ENCODE measurements around the gene SIGLEC6.
"Not testable (repeated sequence)": the region's sequence is repeated elsewhere in the genome, so short reads cannot be mapped to it uniquely, and the experiment has no call there.

Gene SIGLEC6

DNA sequence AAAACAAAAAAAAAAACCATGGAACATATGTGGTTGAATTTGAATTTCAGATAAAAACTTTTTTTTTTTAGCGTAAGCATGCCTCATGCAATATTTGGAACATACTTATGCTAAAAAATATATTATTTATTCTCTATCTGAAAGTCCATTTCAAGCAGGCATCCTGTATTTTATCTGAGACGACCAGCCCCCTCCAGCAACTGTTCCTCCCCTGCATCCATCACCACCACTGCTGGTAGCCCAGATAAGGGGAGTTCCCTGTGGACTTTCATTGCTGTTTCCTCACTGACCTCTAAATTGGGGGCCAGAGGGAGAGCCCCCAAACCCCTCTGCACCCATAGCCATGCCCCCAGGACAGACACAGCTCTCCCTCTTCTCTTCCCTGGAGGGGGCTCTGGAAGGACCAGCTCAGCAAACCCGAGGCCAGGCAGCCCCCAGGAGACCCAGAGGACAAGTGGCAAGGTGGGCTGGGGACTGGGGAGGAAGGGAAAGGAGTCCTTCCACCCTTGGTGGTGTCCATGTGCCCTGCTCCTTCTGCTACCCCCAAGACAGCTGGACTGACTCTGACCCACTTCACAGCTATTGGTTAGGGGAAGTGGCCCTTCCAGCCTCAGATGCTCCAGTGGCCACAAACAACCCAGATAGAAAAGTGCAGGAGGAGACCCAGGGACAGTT, 23.3 kb downstream of the SIGLEC6 start:
- DNase-seq = no peak

DNA sequence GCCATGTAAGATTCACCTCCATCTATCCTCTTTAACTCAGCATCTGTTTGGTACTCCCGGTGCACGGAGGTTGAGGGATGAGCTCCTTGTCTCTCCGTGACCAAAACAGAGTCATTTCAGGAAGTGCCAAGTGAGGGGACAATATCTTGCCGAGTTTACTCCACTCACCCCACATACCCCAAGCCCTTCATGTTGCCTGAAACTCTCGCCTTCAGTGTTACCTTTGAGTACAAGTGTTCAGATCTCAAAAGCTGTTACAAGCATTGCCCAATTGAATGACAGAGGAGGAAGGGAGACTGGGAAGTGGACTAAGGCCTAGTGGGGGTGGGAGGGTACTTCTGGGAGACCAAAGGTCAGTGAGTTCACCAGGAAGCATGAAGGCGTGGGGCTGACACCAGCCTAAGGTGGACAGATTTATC, 23.8 kb downstream of the SIGLEC6 start:
- peak; percentile 32 to 39 for DNase-seq

DNA sequence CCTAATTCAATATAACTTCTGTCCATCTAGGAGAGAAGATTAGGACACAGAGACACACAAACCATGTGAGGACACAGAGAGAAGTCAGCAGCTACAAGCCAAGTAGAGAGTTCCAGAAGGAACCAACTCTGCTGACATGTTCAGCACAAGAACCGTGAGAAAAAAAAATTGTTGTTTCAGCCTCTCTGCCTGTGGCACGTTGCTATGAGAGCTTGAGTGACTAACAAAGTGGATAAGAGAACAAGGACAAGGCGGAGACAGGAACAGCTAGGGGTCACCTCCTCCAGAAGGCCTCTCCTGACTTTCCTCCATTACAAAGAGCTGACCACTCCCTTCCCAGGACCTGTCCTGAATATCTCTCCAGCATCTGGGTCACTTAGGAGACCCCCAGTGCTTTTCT, 24.3 kb downstream of the SIGLEC6 start:
- DNase-seq = no peak

DNA sequence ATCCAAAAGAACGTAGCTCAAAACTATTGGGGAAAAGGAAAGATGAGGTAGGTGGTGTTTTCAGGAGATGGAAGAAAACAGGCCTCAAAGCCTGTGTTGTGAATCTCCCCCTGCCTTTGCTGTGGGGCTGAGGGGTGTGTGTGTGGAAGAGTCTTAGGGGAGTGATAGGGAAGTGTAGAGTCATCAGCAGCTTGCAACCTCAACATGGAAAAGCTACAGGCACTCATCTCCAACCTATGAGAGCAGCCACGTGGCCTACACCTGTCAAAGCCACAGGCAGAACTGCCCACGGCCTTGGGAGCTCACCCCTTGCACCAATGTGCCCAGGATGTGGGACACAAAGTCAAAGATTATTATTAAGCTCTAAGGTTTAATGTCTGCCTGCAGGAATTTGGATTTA, 25.6 kb downstream of the SIGLEC6 start:
- no peak for DNase-seq

DNA sequence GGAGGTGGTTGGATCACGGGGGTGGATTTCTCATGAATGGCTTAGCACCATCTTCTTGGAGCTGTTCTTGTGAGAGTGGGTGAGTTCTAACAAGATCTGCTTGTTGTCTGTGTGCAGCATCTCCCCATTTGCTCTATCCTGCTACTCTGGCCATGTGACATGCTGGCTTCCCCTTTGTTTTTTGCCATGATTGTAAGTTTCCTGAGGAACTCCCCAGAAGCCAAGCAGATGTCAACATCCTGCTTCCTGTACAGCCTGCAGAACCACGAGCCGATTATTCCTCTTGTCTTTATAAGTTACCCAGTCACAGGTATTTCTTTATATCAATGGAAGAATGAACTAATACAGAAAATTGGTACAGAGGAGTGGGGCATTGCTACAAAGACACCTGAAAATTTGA, 27.6 kb downstream of the SIGLEC6 start:
- DNase-seq = no peak

DNA sequence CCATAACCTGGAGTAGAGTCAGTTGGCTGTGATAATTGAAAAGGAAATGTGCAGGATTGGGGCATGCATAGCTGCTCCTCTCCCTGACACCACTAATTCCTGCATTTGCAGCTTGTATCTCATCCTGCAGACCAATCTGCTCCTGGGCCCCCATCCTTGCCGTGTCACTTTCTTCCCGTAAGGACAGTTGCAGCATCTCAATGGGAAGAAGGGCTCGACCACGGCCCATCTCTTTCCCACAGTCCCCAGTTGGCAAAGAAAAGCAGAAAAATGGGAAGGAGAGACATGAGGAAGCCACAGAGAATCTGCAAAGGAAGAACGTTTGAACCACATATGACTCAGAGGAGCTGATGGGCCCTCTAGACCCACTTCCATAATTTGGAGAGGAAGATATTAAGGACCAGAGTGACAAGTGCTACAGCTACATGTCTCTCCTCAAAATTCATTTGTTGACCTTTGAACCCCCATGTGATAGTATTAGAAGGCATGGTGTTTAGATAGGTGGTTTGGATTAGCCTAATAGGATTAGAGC, 28.1 kb downstream of the SIGLEC6 start:
- DNase-seq = peak; percentile 71 to 72

DNA sequence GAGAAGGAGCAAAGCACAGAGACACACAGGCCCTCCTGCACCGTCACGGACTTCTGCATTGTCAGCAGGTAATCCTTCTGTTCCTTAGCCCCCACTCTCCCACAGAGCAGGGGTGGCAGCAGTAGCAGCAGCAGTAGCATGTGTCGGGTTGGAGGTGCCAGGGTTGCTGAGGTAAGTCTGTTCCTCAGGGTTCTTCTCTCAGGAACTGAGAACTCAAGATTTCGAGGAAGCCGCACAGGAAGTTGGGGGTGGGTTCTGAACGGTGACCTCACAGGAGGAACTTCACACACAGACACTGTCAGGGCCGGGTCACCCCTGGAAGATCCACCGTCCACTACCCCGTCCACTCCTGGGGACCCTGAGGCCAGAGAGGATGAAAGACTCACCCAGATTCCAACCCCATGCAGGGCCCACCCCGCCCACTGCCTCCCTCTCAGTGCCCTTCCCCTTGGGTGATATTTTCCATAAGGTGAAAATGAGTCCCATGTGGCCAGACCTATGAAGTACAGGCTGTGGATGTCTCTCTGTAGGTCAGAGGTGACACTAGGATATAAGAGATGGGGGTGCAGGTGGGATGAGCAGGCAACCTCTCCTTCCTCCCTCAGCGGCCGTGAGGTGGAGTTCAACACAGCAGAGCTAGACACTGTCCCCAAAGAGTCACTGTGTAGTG, 29.7 kb downstream of the SIGLEC6 start, which contains the start of gene SIGLEC12:
SIGLEC12 (minus strand) TSS at position 207 of the 670 bp plus-strand sequence; CDS start at position 140, 67 bp downstream.
- DNase-seq = peak; percentile 75 to 81

DNA sequence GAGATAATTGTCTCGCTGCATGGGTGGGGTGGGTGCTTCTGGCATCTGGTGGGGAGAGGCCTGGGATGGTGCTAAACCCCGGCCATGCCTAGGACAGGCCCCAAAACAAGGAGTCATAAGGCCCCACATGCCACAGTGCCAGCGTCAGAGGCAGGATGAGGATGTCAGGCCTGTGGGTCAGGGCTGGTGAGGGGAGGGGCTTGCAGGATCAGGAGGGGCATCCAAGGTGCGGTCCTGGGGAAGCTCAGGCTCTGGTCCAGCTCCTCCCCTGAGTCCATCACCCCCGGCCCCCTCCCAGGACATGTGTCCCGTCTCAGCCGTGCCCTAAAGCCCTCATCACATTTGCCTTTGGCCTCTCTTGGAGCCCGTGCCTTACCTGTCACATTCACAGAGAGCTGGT, 30.5 kb downstream of the SIGLEC6 start:
- not testable (repeated sequence) for DNase-seq

DNA sequence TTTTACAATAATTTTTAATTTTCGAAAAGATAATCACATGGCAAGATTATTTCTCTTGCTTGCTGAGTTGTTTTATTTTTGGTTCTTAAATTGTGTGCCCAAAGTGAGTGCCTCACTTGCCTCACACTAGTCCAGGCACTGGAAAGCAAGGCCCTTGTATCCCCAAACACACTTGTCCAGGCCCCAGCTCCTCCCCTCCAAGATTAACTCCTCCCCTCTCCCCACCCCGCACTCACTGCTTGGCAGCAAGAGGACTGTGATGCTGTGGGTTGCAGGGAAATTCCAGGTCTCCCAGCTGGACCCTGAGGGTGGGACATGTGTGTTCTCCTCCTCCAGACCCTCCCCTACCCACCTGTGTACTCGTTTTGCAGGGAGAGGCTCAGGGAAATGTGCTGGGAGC, 33.8 kb downstream of the SIGLEC6 start:
- no peak for DNase-seq

DNA sequence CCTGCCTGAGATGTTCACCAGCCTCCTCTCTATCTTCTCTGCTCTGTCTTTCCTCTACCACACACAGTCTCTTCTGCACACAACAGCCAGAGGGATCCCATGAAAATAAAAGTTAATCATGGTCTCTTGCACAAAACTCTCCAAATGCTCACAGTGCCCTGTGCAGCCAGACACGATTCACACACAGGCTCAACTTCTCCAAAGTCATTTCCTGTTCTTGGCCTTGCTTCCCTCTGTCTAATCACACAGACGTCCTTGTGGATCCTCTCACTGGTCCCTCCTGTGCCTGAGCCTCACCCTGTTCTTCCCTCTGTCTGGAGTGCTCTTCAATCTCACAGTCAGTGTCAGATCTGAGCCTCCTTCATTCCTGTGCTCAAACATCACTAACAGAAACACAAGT, 37.7 kb downstream of the SIGLEC6 start:
- DNase-seq = peak; percentile 38 to 57

DNA sequence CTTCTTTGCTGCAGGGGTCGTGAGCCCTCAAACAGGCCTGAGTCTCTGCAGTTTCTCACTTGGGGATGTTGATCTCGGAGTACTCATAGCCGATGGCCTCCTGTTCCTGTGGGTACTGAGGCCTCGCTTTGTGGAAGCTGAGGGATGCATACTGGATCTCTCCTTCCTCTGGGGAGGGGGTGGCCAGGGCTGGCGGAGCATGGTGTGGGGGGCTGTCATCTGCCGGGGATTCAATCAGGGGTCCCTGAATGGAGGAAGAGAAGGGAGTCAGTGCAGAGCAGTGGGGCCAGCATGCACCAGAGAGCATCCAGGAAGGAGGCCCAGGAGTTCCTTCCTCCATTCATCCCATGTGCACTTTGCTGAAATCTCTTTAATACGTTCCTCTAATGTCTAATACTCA, 39.9 kb downstream of the SIGLEC6 start:
- DNase-seq = no peak

DNA sequence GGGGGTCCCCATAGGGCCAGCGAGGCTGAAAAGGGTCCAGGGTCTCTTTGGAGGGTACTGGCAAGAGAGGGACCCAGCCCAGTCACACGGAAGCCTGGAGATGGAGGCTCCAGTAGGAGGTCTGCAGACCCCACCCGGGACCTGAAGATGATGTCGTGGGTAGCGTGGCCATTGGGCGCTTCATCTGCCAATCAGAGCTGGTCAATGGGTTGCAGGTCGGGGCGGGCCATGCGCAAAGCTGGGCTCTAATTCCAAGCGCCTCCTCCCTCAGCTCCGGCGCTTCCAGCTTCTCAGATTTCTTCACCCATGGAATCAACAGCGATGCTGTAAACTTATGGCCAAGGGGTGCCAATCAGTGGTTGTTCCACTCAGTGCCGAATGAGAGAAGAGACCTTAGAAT, 40.8 kb downstream of the SIGLEC6 start:
- DNase-seq = no peak

DNA sequence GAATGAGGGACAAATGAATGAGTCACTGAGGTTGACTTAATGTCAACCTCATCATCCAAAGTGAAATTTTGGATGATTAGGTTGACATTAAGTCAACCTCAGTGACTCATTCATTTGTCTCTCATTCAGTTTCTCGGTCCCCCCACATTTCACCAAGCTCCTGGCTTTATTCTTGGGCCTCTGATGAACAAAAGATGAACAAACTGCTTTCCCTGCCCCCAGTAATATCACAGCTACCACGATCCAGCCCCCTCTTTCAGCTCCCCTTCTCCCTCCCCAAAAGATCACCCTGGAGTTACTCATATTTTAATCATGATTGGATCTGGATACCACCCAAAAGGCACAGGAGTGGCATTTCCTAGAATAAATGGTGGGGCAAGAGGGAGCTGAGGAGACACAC, 42.4 kb downstream of the SIGLEC6 start:
- no peak for DNase-seq

DNA sequence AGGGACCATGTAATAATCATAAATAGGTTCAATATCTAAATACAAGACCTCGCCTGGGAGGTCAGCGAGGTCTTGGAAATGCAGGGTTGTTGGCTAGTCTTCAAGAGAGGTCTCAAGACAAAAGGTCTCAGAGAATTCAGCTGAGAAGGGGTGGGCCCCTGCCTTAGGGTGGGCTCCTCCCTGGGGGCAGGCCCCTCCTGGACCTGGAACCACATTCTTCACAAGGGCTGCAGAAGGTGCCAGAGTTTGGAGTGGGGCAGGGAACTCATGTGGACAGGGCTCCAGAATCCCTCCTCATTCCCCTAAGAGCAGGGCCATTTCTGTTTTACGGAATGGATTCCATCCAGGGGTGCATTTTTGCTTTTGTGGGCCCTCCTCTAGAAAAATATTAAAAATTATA, 43.0 kb downstream of the SIGLEC6 start:
- no peak for DNase-seq

DNA sequence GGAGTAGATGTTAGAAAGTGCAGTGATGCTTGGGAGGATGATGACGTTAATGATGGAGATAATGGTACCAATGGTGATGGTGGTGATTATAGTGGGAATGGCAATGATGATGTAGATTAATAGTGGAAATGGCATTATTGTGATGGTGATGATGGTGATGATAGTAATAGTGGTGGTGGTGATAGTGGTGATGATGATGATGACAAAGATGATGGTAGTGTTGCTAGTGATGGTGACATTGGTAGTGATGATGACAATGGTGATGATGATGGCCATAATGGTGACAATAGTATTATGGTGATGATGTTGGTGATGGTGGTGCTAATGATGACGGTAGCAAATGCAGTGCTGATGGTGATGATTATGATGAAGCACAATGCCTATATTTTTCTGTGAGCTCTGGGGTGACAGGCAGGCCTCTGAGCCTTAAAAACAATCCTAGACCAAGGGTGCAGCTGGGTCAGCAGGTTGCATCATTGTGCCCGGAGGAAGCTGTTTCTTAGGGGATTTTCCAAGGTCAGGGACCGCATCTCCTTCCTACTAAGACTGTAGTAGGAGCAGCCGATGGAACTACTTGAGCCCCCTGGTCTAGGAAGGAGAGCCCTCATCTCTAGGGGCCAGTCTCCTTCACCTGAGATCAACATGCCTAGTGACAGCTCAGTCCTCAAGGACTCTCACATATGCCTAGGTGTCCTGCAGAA, 45.4 kb downstream of the SIGLEC6 start:
- DNase-seq = no peak

DNA sequence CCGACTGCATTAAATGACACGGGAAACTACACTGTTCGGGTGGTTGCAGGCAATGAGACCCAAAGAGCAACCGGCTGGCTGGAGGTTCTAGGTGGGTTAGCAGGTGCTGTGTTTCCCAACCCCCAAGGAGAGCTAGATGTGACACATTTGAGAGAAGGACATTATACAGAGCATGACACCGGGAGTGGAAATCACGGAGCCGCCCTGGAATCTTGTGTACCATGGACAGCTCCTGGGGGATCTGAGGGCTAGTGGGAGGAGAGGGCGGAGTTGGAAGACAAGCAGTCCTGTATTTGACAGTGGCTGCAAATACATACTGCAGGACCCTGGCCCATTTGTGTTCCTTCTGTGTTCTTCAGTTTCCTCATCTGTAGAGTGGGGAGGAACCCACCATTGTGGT, 50.9 kb downstream of the SIGLEC6 start:
- no peak for DNase-seq

DNA sequence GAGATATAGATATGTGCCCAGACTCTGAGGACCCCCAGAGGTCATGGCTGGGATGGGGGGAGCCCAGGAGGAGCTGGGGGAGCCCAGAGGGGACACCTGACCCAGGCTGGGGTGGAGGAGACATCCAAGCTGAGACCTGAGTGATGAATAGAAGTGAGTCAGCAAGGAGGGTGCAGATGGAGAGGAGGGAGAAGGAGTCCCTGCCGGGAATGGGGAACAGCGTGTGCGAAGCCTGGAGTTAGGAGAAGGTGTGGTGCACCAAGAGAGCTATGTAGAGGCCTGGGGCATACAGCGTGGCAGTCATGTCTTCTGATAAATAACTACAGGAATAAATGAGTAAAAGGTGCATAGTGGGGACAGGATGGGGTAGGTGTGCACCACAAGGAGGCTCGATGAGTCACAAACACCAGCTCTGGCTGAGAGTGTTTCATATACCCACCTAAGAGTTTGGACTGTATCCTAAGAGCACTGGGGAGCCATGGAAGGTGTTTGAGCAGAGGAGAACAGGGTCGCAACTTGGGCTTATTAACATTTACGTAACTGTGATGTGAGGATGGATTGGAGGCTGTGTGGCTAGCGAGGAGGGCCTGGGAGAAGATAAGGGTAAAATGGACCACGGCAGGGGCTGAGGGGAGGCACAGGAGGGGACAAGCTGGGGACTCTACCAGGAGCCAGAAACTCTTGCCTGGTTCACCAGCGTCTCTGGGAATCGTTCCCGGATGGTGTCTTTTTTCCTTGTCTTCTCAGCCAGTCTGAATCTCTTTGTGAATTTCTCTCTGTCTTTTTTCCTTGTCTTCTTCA, 51.7 kb downstream of the SIGLEC6 start:
- DNase-seq = no peak

DNA sequence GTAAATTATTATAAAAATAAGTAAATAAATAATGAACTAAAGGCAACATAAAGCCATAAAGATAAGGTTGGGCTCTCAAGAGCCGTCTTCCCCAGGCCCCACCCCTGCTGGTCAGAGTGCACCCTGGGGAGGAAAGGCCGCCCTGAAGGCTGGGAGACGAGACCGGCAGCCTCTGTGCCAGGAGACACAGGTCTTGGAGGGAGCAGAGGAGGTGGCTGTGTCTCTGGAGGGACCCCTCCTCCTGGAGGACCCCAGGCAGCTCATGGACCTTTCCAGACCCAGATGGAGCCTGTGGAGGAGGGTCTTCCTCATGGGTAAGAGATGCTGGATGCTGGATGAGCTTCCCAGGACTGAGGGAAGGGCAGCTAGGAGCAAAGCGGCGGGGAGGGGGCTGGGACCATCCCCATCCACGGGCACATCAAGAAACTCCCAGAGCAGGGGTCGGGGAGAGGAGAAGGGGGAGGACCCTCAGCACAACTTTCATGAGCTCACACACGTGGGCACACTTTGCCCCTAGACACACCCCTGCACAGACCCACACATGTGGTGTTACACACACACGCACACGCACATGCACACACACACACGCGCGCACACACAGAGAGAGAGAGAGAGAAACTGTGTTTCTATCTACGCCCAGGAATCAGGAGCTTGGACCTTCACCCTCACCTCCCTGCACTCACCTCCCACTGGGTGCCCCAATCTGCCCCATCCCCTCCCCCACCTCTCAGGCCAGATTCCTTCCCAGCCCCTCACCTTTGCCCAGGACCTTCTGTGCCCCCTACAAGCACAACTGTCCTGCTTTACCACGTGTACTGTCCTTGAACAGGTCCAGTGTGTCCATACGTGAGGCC, 52.9 kb downstream of the SIGLEC6 start, which contains the start of gene CEACAM18:
CEACAM18 (plus strand) TSS at position 159 of the 854 bp plus-strand sequence.
- DNase-seq = no peak

DNA sequence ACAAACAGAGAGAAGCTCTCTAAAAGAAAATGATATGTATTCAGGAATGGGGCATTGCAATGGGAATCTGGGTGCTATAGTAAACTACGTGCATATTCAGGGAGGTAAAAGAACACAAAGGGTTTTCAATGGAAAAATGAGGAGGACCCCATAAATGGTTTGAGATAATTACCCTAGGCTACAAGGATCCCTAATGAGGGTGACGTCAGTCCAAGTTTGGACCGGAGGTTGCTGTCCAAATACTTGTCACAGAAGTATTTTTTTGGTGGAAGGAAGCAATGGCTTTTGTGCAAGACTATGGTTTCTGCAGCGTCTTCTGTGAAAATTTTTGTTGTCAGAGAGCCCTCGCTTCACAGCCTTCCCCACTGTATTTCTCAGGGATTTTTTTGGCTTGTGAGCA, 54.1 kb downstream of the SIGLEC6 start:
- DNase-seq = no peak

DNA sequence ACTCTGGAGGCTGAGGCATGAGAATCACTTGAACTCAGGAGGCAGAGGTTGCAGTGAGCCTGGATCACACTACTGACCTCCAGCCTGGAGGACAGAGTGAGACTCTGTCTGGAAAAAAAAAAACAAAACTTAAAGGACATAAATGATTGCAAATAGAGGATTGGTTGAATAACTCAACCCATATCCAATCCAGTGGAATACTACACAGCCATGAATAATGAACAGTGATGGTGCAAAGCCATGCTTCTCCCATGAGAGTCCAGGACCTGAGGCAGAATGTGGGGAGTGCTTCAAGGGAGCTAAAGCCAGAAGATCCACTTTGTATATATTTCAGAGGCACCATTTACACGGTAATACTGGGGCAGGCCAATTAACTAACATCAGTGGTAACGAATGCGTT, 55.3 kb downstream of the SIGLEC6 start:
- DNase-seq = no peak

DNA sequence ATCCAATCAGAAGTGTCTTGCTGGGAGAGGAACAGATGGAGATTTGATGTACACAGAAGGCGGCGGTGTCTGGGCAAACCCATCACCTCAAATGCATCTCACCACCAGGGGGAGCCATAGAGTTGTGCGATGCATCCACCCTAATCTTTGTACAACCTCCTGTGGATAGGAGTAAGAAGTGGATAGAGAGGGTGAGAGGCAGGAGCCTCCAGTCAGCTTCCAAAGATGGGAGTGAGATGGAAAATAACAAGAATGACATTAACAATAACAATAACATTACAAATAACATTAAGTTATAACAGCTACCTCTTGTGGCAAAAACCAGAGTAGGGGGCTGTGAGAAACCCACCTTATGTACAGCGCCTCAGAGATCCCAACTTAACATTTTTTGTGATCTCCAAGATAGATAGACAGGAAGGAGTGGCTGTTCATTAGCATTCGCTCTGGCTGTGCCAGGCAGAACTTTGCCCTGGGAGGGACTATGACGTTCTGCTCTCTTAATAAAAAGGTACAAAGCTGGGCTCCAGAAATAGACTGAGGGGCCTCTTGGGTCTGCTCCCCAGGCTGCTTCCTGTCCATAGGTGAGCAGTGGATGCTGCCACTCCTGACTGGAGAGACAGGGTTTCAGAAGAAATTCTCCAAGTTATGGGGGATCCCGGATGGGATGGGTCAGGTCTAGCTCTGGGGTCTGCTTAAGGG, 58.3 kb downstream of the SIGLEC6 start:
- DNase-seq = peak; percentile 69 to 72
